ENCODE data around the gene TMEM41B. TPM values are rescaled to one million over a fixed set of nuclear protein-coding genes. Genes with fewer than 3 reads are reported as not detected.

The TMEM41B gene
- total RNA-seq, 5 donors from 2014 or later (not counting 1 experiment from before 2014, with no cell fraction given): 29.0 to 55.6 (median 42.7) TPM

DNA sequence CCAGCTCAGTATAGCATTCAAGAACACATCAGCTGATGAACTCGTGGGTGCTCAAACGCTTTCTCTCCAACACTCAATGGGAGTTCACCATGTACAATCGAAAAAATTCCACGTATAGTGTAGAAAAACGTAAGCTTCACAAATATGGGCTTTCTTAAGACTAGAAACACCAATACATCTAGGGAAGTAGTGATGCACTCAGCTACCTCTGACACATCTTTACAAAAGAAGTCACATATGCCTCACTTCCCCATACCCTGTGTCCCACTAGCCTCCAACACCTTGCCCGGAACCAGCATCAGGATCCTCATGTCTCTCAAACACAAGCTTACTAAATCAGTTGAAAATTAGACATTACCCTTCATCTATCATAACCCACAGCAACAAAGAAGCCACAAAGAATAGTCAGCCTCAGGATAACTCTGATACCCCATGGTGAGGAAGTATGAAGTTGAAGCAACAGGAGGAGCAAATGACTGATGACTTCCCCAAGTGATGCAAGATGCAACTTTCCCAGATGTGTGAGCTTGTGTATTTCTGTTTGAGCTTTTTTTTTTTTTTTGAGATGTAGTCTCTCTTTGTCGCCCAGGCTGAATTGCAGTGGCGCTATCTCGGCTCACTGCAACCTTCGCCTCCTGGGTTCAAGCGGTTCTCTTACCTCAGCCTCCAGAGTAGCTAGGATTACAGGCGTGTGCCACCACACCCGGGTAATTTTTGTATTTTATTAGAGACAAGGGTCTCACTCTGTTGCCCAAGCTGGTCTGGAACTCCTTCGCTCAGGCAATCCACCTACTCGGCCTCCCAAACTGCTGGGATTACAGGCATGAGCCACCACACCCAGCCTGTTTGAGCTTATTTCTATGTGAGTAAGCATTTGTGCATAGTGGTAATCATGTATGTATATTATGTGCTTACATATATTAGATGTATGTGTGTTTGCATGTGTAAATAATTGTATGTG, 40.7 kb downstream of the TMEM41B start:
- H3K27ac Mint-ChIP-seq: peak overlapping the region in 1 of 2 donors; percentile 26

DNA sequence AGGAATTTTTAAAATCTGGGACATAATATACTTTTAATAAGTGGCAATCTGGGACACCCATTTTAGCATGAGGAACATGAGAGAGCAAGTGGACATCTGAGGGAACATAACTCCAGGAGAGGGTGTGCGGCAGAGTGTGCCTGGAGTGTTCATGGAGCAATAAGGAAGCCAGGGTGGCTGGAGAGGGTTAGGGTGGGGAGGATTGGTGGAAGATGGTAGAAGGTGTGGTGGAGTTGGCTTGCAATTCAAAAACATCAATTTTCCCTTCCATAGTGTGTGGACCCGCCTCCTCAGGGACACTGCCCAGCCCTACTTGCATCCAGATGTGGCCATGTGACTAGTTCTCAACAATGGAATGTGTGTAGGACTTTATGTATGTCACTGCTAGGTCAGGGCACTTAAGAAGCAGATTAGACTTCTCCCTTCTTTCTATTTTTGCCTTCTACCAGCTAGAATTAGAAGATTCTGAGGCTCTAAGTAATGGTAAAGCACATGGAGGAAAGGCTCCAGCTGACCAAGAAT, 44.8 kb downstream of the TMEM41B start:
- DNase-seq: no peak
- H3K27me3 Mint-ChIP-seq: peaks cover 0 to 2% of the 10 kb centered on the region in 2 donors
- H3K4me1 Mint-ChIP-seq: peaks cover 8 to 16% (median 11%) of the 10 kb centered on the region in 3 donors
- H3K27ac ChIP-seq (ENCODE audit: low read length): no peak overlapping the region
- no peak overlapping the region for H3K4me3 Mint-ChIP-seq
- no peaks in the 10 kb centered on the region for H3K9me3 Mint-ChIP-seq
- no peak overlapping the region for H3K27ac Mint-ChIP-seq
- CTCF ChIA-PET: no interaction called here
- POLR2A ChIA-PET: interaction anchor here in 1 of 2 donors (0.7 kb wide), 1 partner anchor 136 kb away, joined by 3 read pairs; no protein-coding TSS in a partner anchor
- no peaks in the 10 kb centered on the region for H3K9me3 ChIP-seq
- H3K4me1 ChIP-seq (ENCODE audit: control insufficient read depth in 1 of 2, extremely low read depth in 1 of 2, insufficient read depth in 2 of 2, low read length in 2 of 2): peaks cover 2 to 9% of the 10 kb centered on the region in 2 experiments
- peaks cover 0 to 9% of the 10 kb centered on the region in 2 experiments for H3K27me3 ChIP-seq (replicated peaks in 1 of 2; ENCODE audit: control insufficient read depth in 2 of 2, extremely low read depth in 1 of 2, insufficient read depth in 2 of 2, low read length in 1 of 2)
- no peak overlapping the region for H3K4me3 ChIP-seq (ENCODE audit: control insufficient read depth in 1 of 2, extremely low read depth in 1 of 2, low read length in 1 of 2)
- no peak for ATAC-seq (replicated peaks in 1 of 4)
- no peaks in the 10 kb centered on the region for H3K36me3 Mint-ChIP-seq
- WGBS (ENCODE audit: insufficient coverage): no CpG with 5 or more reads among the region's 2 CpGs
- no peaks in the 10 kb centered on the region for H3K36me3 ChIP-seq (ENCODE audit: control insufficient read depth in 2 of 2, extremely low read depth in 1 of 2, insufficient read depth in 1 of 2, low read length in 1 of 2)

More for the DNA sequence above, 40.7 kb downstream of the TMEM41B start:
- no peaks in the 10 kb centered on the region for H3K27me3 ChIP-seq (replicated peaks in 1 of 2; ENCODE audit: control insufficient read depth in 2 of 2, extremely low read depth in 1 of 2, insufficient read depth in 2 of 2, low read length in 1 of 2)
- ChIA-PET CTCF (interaction anchor here (0.6 to 0.7 kb wide), 4 partner anchors 21 to 602 kb away, joined by 3 to 6 read pairs (median 4); no protein-coding TSS in a partner anchor), POLR2A (interaction anchor here (0.5 to 0.6 kb wide), 6 partner anchors 9 to 194 kb away, joined by 3 read pairs; no protein-coding TSS in a partner anchor)
- H3K27ac ChIP-seq (ENCODE audit: low read length): no peak overlapping the region
- Mint-ChIP-seq H3K4me3 (no peak overlapping the region), H3K9me3 (no peaks in the 10 kb centered on the region), H3K36me3 (peaks cover 3% of the 10 kb centered on the region), H3K27me3 (no peaks in the 10 kb centered on the region), H3K4me1 (peaks cover 7 to 10% (median 7%) of the 10 kb centered on the region in 3 donors)
- peaks cover 0 to 3% of the 10 kb centered on the region in 2 experiments for H3K4me1 ChIP-seq (ENCODE audit: control insufficient read depth in 1 of 2, extremely low read depth in 1 of 2, insufficient read depth in 2 of 2, low read length in 2 of 2)
- H3K4me3 ChIP-seq (ENCODE audit: control insufficient read depth in 1 of 2, extremely low read depth in 1 of 2, low read length in 1 of 2): no peak overlapping the region
- no peaks in the 10 kb centered on the region for H3K36me3 ChIP-seq (ENCODE audit: control insufficient read depth in 2 of 2, extremely low read depth in 1 of 2, insufficient read depth in 1 of 2, low read length in 1 of 2)
- peak in 1 of 4 experiments; percentile 47 for ATAC-seq (replicated peaks in 1 of 4)
- 94% methylated on average over 5 of the region's 15 CpGs for WGBS (ENCODE audit: insufficient coverage)
- DNase-seq: no peak
- no peaks in the 10 kb centered on the region for H3K9me3 ChIP-seq

GRCh38 chr11:9267680-9268079, 46.7 kb downstream of the TMEM41B start:
- ChIA-PET CTCF (no interaction called here), POLR2A (no interaction called here)
- DNase-seq: no peak
- peaks cover 4 to 22% of the 10 kb centered on the region in 2 experiments for H3K4me1 ChIP-seq (ENCODE audit: control insufficient read depth in 1 of 2, extremely low read depth in 1 of 2, insufficient read depth in 2 of 2, low read length in 2 of 2)
- no peak overlapping the region for H3K27ac ChIP-seq (ENCODE audit: low read length)
- H3K27ac Mint-ChIP-seq: no peak overlapping the region
- H3K36me3 ChIP-seq (ENCODE audit: control insufficient read depth in 2 of 2, extremely low read depth in 1 of 2, insufficient read depth in 1 of 2, low read length in 1 of 2): no peaks in the 10 kb centered on the region
- H3K27me3 Mint-ChIP-seq: peaks cover 0 to 2% of the 10 kb centered on the region in 2 donors
- WGBS (ENCODE audit: insufficient coverage): no CpG with 5 or more reads among the region's 4 CpGs
- no peaks in the 10 kb centered on the region for H3K9me3 Mint-ChIP-seq
- H3K27me3 ChIP-seq (replicated peaks in 1 of 2; ENCODE audit: control insufficient read depth in 2 of 2, extremely low read depth in 1 of 2, insufficient read depth in 2 of 2, low read length in 1 of 2): peaks cover 0 to 14% of the 10 kb centered on the region in 2 experiments
- H3K36me3 Mint-ChIP-seq: no peaks in the 10 kb centered on the region
- peaks cover 14 to 20% (median 15%) of the 10 kb centered on the region in 3 donors for H3K4me1 Mint-ChIP-seq
- H3K4me3 Mint-ChIP-seq: no peak overlapping the region
- no peak overlapping the region for H3K4me3 ChIP-seq (ENCODE audit: control insufficient read depth in 1 of 2, extremely low read depth in 1 of 2, low read length in 1 of 2)
- no peak for ATAC-seq (replicated peaks in 1 of 4)
- H3K9me3 ChIP-seq: no peaks in the 10 kb centered on the region

DNA sequence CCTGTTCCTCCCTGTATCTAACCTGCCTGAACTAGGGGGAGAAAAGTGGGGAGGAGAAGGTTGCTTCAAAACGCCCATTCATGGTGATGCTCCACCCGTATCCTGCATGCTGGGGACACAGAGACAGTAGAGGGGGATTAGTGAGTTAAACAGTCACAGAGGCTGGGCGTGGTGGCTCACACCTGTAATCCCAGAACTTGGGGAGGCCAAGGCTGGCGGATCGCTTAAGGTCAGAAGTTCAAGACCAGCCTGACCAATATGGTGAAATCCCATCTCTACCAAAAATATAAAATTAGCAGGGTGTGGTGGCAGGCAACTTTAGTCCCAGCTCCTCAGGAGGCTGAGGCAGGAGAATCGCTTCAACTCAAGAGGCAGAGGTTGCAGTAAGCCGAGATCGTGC, 47.5 kb downstream of the TMEM41B start:
- 73% methylated on average over 2 of the region's 8 CpGs for WGBS (ENCODE audit: insufficient coverage)
- Mint-ChIP-seq H3K36me3 (no peaks in the 10 kb centered on the region), H3K4me3 (peak overlapping the region in 1 of 3 donors; percentile 98), H3K27ac (no peak overlapping the region), H3K9me3 (no peaks in the 10 kb centered on the region), H3K4me1 (peaks cover 20 to 27% (median 22%) of the 10 kb centered on the region in 3 donors), H3K27me3 (peaks cover 0 to 2% of the 10 kb centered on the region in 2 donors)
- ChIA-PET CTCF (no interaction called here), POLR2A (no interaction called here)
- Histone ChIP-seq H3K9me3 (no peaks in the 10 kb centered on the region), H3K36me3 (ENCODE audit: control insufficient read depth in 2 of 2, extremely low read depth in 1 of 2, insufficient read depth in 1 of 2, low read length in 1 of 2) (no peaks in the 10 kb centered on the region), H3K27ac (ENCODE audit: low read length) (no peak overlapping the region), H3K4me1 (ENCODE audit: control insufficient read depth in 1 of 2, extremely low read depth in 1 of 2, insufficient read depth in 2 of 2, low read length in 2 of 2) (peaks cover 4 to 22% of the 10 kb centered on the region in 2 experiments), H3K27me3 (replicated peaks in 1 of 2; ENCODE audit: control insufficient read depth in 2 of 2, extremely low read depth in 1 of 2, insufficient read depth in 2 of 2, low read length in 1 of 2) (peaks cover 0 to 14% of the 10 kb centered on the region in 2 experiments), H3K4me3 (ENCODE audit: control insufficient read depth in 1 of 2, extremely low read depth in 1 of 2, low read length in 1 of 2) (no peak overlapping the region)
- no peak for DNase-seq
- no peak for ATAC-seq (replicated peaks in 1 of 4)

GRCh38 chr11:9266132-9266736, 48.2 kb downstream of the TMEM41B start:
- H3K27me3 Mint-ChIP-seq: peaks cover 0 to 2% of the 10 kb centered on the region in 2 donors
- peak overlapping the region; percentile 76 to 79 for H3K27ac Mint-ChIP-seq
- Histone ChIP-seq H3K36me3 (ENCODE audit: control insufficient read depth in 2 of 2, extremely low read depth in 1 of 2, insufficient read depth in 1 of 2, low read length in 1 of 2) (no peaks in the 10 kb centered on the region), H3K27ac (ENCODE audit: low read length) (no peak overlapping the region), H3K4me3 (ENCODE audit: control insufficient read depth in 1 of 2, extremely low read depth in 1 of 2, low read length in 1 of 2) (no peak overlapping the region), H3K4me1 (ENCODE audit: control insufficient read depth in 1 of 2, extremely low read depth in 1 of 2, insufficient read depth in 2 of 2, low read length in 2 of 2) (peaks cover 10 to 26% of the 10 kb centered on the region in 2 experiments), H3K27me3 (replicated peaks in 1 of 2; ENCODE audit: control insufficient read depth in 2 of 2, extremely low read depth in 1 of 2, insufficient read depth in 2 of 2, low read length in 1 of 2) (peaks cover 0 to 14% of the 10 kb centered on the region in 2 experiments), H3K9me3 (no peaks in the 10 kb centered on the region)
- no peaks in the 10 kb centered on the region for H3K36me3 Mint-ChIP-seq
- WGBS (ENCODE audit: insufficient coverage): 97% methylated on average over 7 of the region's 13 CpGs
- CTCF ChIA-PET: interaction anchor here in 1 of 2 donors (0.6 kb wide), 1 partner anchor 50 kb away, joined by 3 read pairs; no protein-coding TSS in a partner anchor
- ATAC-seq (replicated peaks in 1 of 4) (no peak), DNase-seq (no peak)
- POLR2A ChIA-PET: interaction anchor here in 1 of 2 donors (2.2 kb wide), 1 partner anchor 47 kb away, joined by 6 read pairs; no protein-coding TSS in a partner anchor
- H3K4me3 Mint-ChIP-seq: peak overlapping the region; percentile 81 to 98 (median 82)
- no peaks in the 10 kb centered on the region for H3K9me3 Mint-ChIP-seq
- peaks cover 27 to 34% (median 29%) of the 10 kb centered on the region in 3 donors for H3K4me1 Mint-ChIP-seq
